ENCODE data around the gene CABCOCO1.
"Not testable (repeated sequence)": the region's sequence is repeated elsewhere in the genome, so short reads cannot be mapped to it uniquely, and the experiment has no call there.

Gene CABCOCO1

DNA sequence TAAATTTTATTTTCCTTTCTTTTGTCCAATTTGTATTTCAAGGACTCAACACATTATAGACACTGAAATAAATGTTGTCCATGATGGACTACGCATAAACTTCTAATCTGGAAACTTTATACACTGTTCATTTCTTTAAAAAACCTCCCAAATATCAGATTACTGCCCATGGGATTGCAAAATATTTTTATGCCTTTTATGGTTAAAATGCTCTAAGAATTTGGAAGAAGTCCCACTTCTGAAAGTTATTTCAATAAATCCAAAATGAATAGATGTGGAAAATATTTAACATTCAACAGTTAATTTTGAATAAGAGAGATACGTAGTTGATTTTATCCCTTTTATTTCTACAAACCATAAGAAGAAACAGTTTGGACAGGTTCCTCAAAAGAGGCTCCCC, 46.1 kb downstream of the CABCOCO1 start:
- H3K4me2 ChIP-seq (ENCODE audit: insufficient read depth, low read length), result no peak overlapping the region
- DNase-seq (no peak), ATAC-seq (ENCODE audit: insufficient read depth, low read depth) (no peak)
- no peak overlapping the region for H3K9ac ChIP-seq (ENCODE audit: low read depth, low read length)
- no peaks in the 10 kb centered on the region for H3K4me1 ChIP-seq (ENCODE audit: insufficient read depth, low read length)
- H2AFZ ChIP-seq (ENCODE audit: low read depth, low read length), result no peak overlapping the region
- no peaks in the 10 kb centered on the region for H3K36me3 ChIP-seq (ENCODE audit: insufficient read depth, low read length)
- TF ChIP-seq EZH2 (IDR thresholded peaks at IDR 0.05; ENCODE audit: borderline replicate concordance, low read depth, low read length, severe bottlenecking), result no peak
- TF ChIP-seq, protein P1, sequence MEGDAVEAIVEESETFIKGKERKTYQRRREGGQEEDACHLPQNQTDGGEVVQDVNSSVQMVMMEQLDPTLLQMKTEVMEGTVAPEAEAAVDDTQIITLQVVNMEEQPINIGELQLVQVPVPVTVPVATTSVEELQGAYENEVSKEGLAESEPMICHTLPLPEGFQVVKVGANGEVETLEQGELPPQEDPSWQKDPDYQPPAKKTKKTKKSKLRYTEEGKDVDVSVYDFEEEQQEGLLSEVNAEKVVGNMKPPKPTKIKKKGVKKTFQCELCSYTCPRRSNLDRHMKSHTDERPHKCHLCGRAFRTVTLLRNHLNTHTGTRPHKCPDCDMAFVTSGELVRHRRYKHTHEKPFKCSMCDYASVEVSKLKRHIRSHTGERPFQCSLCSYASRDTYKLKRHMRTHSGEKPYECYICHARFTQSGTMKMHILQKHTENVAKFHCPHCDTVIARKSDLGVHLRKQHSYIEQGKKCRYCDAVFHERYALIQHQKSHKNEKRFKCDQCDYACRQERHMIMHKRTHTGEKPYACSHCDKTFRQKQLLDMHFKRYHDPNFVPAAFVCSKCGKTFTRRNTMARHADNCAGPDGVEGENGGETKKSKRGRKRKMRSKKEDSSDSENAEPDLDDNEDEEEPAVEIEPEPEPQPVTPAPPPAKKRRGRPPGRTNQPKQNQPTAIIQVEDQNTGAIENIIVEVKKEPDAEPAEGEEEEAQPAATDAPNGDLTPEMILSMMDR (IDR thresholded peaks at IDR 0.05; ENCODE audit: borderline replicate concordance, extremely low read depth, low read length, poor library complexity, severe bottlenecking), result no peak
- H3K27me3 ChIP-seq (ENCODE audit: insufficient read depth, low read length, poor library complexity), result no peaks in the 10 kb centered on the region
- no peaks in the 10 kb centered on the region for H4K20me1 ChIP-seq (ENCODE audit: insufficient read depth, low read length)
- no peak overlapping the region for H3K27ac ChIP-seq (ENCODE audit: low read length)
- H3K9me3 ChIP-seq (ENCODE audit: insufficient read depth, low read length, severe bottlenecking), result no peaks in the 10 kb centered on the region
- H3K79me2 ChIP-seq (ENCODE audit: insufficient read depth, low read length), result no peaks in the 10 kb centered on the region
- H3K4me3 ChIP-seq (ENCODE audit: low read depth in 1 of 2, low read length in 2 of 2), result no peak overlapping the region

DNA sequence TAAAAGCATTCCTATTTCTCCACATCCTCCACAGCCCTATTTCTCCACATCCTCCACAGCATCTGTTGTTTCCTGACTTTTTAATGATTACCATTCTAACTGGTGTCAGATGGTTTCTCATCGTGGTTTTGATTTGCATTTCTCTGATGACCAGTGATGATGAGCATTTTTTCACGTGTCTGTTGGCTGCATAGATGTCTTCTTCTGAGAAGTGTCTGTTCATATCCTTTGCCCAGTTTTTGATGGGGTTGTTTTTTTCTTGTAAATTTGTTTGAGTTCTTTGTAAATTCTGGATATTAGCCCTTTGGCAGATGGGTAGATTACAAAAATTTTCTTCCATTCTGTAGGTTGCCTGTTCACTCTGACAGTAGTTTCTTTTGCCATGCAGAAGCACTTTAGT, 49.4 kb downstream of the CABCOCO1 start:
- DNase-seq; H3K79me2 ChIP-seq (ENCODE audit: insufficient read depth, low read length); H2AFZ ChIP-seq (ENCODE audit: low read depth, low read length); H3K36me3 ChIP-seq (ENCODE audit: insufficient read depth, low read length); H3K4me3 ChIP-seq (ENCODE audit: low read depth in 1 of 2, low read length in 2 of 2); H3K27me3 ChIP-seq (ENCODE audit: insufficient read depth, low read length, poor library complexity); H3K9me3 ChIP-seq (ENCODE audit: insufficient read depth, low read length, severe bottlenecking); H3K4me2 ChIP-seq (ENCODE audit: insufficient read depth, low read length); H3K4me1 ChIP-seq (ENCODE audit: insufficient read depth, low read length); H3K9ac ChIP-seq (ENCODE audit: low read depth, low read length); H4K20me1 ChIP-seq (ENCODE audit: insufficient read depth, low read length); ATAC-seq (ENCODE audit: insufficient read depth, low read depth); H3K27ac ChIP-seq (ENCODE audit: low read length): not testable (repeated sequence)

DNA sequence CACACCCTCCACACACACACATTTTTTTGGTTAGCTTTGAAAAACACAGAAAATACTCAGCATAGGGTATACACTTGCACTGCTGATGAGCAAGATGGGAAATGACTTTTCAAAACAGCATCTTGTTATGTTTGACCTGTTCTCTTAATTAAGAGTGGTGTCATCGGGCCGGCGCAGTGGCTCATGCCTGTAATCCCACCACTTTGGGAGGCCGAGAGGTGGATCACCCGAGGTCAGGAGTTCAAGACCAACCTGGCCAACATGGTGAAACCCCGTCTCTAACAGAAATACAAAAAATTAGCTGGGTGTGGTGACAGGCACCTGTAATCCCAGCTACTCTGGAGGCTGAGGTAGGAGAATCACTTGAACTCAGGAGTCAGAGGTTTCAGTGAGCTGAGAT, 56.7 kb downstream of the CABCOCO1 start:
- H3K4me2 ChIP-seq (ENCODE audit: insufficient read depth, low read length); H3K79me2 ChIP-seq (ENCODE audit: insufficient read depth, low read length); H3K27me3 ChIP-seq (ENCODE audit: insufficient read depth, low read length, poor library complexity); H3K4me1 ChIP-seq (ENCODE audit: insufficient read depth, low read length); H4K20me1 ChIP-seq (ENCODE audit: insufficient read depth, low read length); ATAC-seq (ENCODE audit: insufficient read depth, low read depth); H3K27ac ChIP-seq (ENCODE audit: low read length); H3K9ac ChIP-seq (ENCODE audit: low read depth, low read length); H2AFZ ChIP-seq (ENCODE audit: low read depth, low read length); H3K4me3 ChIP-seq (ENCODE audit: low read depth in 1 of 2, low read length in 2 of 2); H3K9me3 ChIP-seq (ENCODE audit: insufficient read depth, low read length, severe bottlenecking); DNase-seq; H3K36me3 ChIP-seq (ENCODE audit: insufficient read depth, low read length): not testable (repeated sequence)

DNA sequence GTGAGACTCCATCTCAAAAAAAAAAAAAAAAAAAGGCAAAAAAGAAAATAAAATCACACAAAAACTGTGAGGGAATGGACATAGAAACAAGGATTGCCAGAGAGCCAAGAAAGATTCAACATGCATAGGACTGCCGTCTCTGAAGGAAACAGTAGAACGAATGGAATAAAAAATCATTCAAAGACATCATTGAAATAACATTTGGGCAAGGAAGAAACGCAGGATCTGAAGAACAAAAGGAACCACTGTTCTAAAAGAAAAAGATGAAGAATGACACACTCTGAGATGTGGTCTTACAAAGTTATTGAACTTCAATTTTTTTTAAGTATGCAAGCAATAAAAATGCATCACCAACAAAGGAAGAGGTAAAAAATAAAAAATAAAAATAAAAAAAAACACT, 57.2 kb downstream of the CABCOCO1 start:
- no peaks in the 10 kb centered on the region for H3K79me2 ChIP-seq (ENCODE audit: insufficient read depth, low read length)
- H3K4me3 ChIP-seq (ENCODE audit: low read depth in 1 of 2, low read length in 2 of 2), result no peak overlapping the region
- H3K27me3 ChIP-seq (ENCODE audit: insufficient read depth, low read length, poor library complexity), result no peaks in the 10 kb centered on the region
- H3K9me3 ChIP-seq (ENCODE audit: insufficient read depth, low read length, severe bottlenecking), result no peaks in the 10 kb centered on the region
- no peak overlapping the region for H3K4me2 ChIP-seq (ENCODE audit: insufficient read depth, low read length)
- H3K9ac ChIP-seq (ENCODE audit: low read depth, low read length), result no peak overlapping the region
- TF ChIP-seq EZH2 (IDR thresholded peaks at IDR 0.05; ENCODE audit: borderline replicate concordance, low read depth, low read length, severe bottlenecking), result no peak
- TF ChIP-seq, protein P1 (IDR thresholded peaks at IDR 0.05; ENCODE audit: borderline replicate concordance, extremely low read depth, low read length, poor library complexity, severe bottlenecking), result no peak
- no peaks in the 10 kb centered on the region for H3K36me3 ChIP-seq (ENCODE audit: insufficient read depth, low read length)
- H3K4me1 ChIP-seq (ENCODE audit: insufficient read depth, low read length), result no peaks in the 10 kb centered on the region
- no peak overlapping the region for H3K27ac ChIP-seq (ENCODE audit: low read length)
- H4K20me1 ChIP-seq (ENCODE audit: insufficient read depth, low read length), result no peaks in the 10 kb centered on the region
- DNase-seq (no peak), ATAC-seq (ENCODE audit: insufficient read depth, low read depth) (no peak)
- no peak overlapping the region for H2AFZ ChIP-seq (ENCODE audit: low read depth, low read length)

Data from DND-41 (cell line).